ENCODE results near the gene DUOXA1. TPM values are rescaled to one million over a fixed set of nuclear protein-coding genes. Genes with fewer than 3 reads are reported as not detected.

Gene DUOXA1
- total RNA-seq, 1 donor from 2014 or later: not detected

DNA sequence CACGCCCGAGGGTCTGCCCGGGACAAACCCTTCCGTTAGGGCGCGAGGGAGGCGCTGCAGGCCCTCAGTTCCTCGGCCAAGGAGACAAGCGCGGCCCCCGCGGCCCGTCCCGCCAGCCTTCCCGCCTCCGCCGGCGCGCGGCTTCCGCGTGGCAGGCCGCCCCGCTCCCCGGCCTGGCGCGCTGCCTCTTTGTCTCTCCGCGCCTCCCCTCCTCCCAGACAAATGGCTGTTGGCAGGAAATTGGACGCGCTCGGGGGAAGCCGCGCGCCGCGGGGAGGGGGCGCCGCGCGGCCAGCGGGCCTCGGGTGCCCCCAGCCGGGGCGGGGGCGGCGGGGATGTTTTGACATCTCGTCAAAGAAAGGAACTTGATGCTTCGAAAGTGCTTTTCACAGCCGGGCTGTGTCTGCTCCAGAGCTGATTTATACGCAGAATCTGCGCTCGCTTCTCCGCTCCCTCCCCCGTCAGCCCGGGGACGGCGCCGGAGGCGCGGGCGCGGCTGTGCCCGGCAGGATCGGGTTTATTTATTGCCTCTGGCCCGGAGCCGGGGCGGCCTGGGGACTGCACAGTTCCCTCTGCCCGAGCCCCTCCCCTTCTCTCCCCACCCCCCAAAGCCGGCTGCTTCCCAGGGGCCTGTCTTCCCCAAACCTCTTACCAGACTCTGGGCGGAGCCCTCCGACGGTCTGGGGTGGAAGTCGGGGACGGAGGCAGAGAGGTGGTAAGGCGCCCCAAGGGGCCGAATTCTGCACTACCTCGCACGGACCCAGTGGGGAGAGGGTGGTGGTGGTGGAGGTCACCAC lies 37.4 kb upstream of the DUOXA1 start:
- Mint-ChIP-seq H3K4me1 (ENCODE audit: low read depth, unreplicated experiment) (peaks cover 65% of the 10 kb centered on the region), H3K27me3 (ENCODE audit: unreplicated experiment) (peaks cover 52% of the 10 kb centered on the region), H3K36me3 (ENCODE audit: unreplicated experiment) (no peaks in the 10 kb centered on the region), H3K27ac (ENCODE audit: unreplicated experiment) (peak overlapping the region; percentile 95), H3K9me3 (ENCODE audit: unreplicated experiment) (peaks cover 58% of the 10 kb centered on the region), H3K4me3 (ENCODE audit: unreplicated experiment) (no peak overlapping the region)
- DNase-seq: peak; percentile 80
- TF ChIP-seq, protein P1, sequence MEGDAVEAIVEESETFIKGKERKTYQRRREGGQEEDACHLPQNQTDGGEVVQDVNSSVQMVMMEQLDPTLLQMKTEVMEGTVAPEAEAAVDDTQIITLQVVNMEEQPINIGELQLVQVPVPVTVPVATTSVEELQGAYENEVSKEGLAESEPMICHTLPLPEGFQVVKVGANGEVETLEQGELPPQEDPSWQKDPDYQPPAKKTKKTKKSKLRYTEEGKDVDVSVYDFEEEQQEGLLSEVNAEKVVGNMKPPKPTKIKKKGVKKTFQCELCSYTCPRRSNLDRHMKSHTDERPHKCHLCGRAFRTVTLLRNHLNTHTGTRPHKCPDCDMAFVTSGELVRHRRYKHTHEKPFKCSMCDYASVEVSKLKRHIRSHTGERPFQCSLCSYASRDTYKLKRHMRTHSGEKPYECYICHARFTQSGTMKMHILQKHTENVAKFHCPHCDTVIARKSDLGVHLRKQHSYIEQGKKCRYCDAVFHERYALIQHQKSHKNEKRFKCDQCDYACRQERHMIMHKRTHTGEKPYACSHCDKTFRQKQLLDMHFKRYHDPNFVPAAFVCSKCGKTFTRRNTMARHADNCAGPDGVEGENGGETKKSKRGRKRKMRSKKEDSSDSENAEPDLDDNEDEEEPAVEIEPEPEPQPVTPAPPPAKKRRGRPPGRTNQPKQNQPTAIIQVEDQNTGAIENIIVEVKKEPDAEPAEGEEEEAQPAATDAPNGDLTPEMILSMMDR (IDR thresholded peaks at IDR 0.05; ENCODE audit: partially characterized antibody, unreplicated experiment): peak; percentile 59

DNA sequence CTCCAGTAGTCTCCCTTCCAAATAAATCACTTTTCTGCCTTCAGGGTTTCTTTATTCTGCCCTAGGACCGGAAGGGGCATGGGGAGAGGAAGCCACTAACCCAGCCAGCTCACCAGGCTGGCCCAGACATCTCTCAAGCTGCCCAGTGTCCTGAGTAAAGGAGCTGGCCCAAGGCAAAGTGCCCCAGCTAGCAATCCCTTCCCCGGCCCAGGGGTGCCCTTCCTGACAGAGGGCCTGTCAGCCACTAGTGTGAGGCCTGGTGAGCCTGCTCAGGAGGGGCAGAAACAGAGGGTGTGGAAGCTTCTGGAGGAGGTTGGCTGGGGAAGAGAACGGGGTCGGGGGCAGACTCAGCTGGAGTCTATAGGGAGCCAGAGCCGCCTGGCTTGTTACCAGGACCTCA lies 35.9 kb upstream of the DUOXA1 start:
- peaks cover 52% of the 10 kb centered on the region for H3K27me3 Mint-ChIP-seq (ENCODE audit: unreplicated experiment)
- H3K27ac Mint-ChIP-seq (ENCODE audit: unreplicated experiment): peak overlapping the region; percentile 90
- H3K36me3 Mint-ChIP-seq (ENCODE audit: unreplicated experiment): no peaks in the 10 kb centered on the region
- H3K4me3 Mint-ChIP-seq (ENCODE audit: unreplicated experiment): no peak overlapping the region
- TF ChIP-seq, protein P1 (IDR thresholded peaks at IDR 0.05; ENCODE audit: partially characterized antibody, unreplicated experiment): no peak
- DNase-seq: no peak
- H3K9me3 Mint-ChIP-seq (ENCODE audit: unreplicated experiment): peaks cover 60% of the 10 kb centered on the region
- H3K4me1 Mint-ChIP-seq (ENCODE audit: low read depth, unreplicated experiment): peaks cover 58% of the 10 kb centered on the region

DNA sequence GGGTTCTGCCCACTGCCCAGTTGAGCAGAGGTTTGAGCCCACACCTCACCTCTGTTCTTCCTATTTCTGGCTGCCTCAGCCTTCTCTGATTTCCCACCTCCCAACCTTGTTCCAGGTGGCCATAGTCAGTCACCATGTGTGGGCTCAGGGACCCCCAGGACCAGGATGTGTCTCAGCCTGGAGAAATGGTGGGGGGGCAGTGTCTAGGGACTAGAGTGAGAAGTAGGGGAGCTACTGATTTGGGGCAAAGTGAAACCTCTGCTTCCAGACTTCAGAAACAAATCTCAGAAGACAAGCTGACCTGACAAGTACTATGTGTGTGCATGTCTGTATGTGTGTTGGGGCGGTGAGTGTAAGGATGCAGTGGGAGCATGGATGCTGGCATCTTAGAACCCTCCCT lies 35.2 kb upstream of the DUOXA1 start:
- Mint-ChIP-seq H3K4me3 (ENCODE audit: unreplicated experiment) (peak overlapping the region; percentile 16), H3K9me3 (ENCODE audit: unreplicated experiment) (peaks cover 63% of the 10 kb centered on the region), H3K27ac (ENCODE audit: unreplicated experiment) (peak overlapping the region; percentile 90)

DNA sequence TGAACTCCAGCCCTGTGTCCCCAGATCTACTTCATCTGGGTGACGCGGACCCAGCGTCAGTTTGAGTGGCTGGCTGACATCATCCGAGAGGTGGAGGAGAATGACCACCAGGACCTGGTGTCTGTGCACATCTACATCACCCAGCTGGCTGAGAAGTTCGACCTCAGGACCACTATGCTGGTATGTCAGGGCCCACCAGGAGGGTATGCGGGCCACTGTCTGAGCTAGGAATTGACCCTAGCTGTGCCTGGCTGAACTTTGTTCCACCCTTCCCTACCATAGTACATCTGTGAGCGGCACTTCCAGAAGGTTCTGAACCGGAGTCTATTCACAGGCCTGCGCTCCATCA lies 33.8 kb upstream of the DUOXA1 start:
- TF ChIP-seq, protein P1 (IDR thresholded peaks at IDR 0.05; ENCODE audit: partially characterized antibody, unreplicated experiment): no peak
- Mint-ChIP-seq H3K4me3 (ENCODE audit: unreplicated experiment) (no peak overlapping the region), H3K27me3 (ENCODE audit: unreplicated experiment) (peaks cover 54% of the 10 kb centered on the region), H3K27ac (ENCODE audit: unreplicated experiment) (peak overlapping the region; percentile 80), H3K9me3 (ENCODE audit: unreplicated experiment) (peaks cover 67% of the 10 kb centered on the region), H3K4me1 (ENCODE audit: low read depth, unreplicated experiment) (peaks cover 56% of the 10 kb centered on the region), H3K36me3 (ENCODE audit: unreplicated experiment) (no peaks in the 10 kb centered on the region)
- DNase-seq: no peak

More for the DNA sequence above, 35.2 kb upstream of the DUOXA1 start:
- Mint-ChIP-seq H3K36me3 (ENCODE audit: unreplicated experiment) (no peaks in the 10 kb centered on the region), H3K4me1 (ENCODE audit: low read depth, unreplicated experiment) (peaks cover 58% of the 10 kb centered on the region), H3K27me3 (ENCODE audit: unreplicated experiment) (peaks cover 55% of the 10 kb centered on the region)
- TF ChIP-seq, protein P1 (IDR thresholded peaks at IDR 0.05; ENCODE audit: partially characterized antibody, unreplicated experiment): no peak
- no peak for DNase-seq

DNA sequence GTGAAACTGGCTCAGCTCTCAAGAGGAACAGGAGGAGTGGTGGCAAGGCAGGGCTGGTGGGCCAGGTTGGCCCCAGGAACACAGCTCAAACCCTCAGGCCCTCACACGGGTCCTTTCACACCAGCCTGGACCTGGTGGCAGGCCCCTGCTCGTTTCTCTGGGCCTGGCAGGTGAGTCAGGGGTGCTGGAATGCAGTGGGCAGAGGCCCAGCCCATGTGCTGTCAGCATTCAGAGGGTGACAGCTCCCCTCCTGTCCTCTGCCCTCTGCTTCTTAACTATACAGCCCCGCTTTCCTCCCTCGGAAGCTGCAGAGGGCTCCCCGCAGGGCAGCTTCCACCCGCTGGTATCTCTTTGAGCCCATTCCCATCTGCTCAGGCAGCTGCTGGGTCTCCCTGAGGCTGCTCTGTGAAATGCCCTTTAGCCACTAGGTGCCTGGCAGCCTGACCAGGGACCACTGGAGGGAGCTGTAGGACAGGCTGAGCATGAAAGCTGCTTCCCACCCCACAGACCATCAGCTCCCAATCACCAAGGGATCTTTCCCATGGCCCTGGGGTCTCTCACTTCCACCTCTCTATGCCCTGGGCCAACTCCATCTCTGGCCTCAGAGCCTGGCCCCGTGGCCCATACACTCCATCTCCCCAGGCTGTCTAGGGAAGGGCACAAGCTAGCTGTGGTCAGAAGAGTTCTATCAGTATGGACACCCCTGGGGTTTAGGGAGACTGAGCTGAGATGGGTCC lies 33.3 kb upstream of the DUOXA1 start:
- TF ChIP-seq, protein P1 (IDR thresholded peaks at IDR 0.05; ENCODE audit: partially characterized antibody, unreplicated experiment): peak; percentile 76
- Mint-ChIP-seq H3K9me3 (ENCODE audit: unreplicated experiment) (peaks cover 67% of the 10 kb centered on the region), H3K4me1 (ENCODE audit: low read depth, unreplicated experiment) (peaks cover 54% of the 10 kb centered on the region), H3K36me3 (ENCODE audit: unreplicated experiment) (no peaks in the 10 kb centered on the region), H3K27ac (ENCODE audit: unreplicated experiment) (peak overlapping the region; percentile 80), H3K4me3 (ENCODE audit: unreplicated experiment) (peak overlapping the region; percentile 34), H3K27me3 (ENCODE audit: unreplicated experiment) (peaks cover 57% of the 10 kb centered on the region)
- peak; percentile 90 for DNase-seq
